GM23248 (cell line): ENCODE data around the gene INO80.

ENCODE experiments used
- EZH2 ChIP-seq: fragments of 200-600 bp; sonication (generic); IDR thresholded peaks from 2 replicates; pipeline ENCODE4 v1.6.1; 2018; ENCODE audit warnings: antibody characterized with exemption, mild to moderate bottlenecking; ENCODE audit not compliant: insufficient read depth, poor library complexity, severe bottlenecking
- EZH2phosphoT487 ChIP-seq: fragments of 200-600 bp; sonication (generic); IDR thresholded peaks from 2 replicates; pipeline ENCODE4 v1.6.1; 2018; ENCODE audit warnings: antibody characterized with exemption, moderate library complexity, mild to moderate bottlenecking, low read depth; ENCODE audit not compliant: insufficient read depth

- TF ChIP-seq EZH2, result no peak
- TF ChIP-seq EZH2phosphoT487, result no peak
Observed at GRCh38 chr15:40959331-40960141, 156.5 kb downstream of the INO80 start.
